ENCODE data around the gene KDM7A.
"Not testable (repeated sequence)": the region's sequence is repeated elsewhere in the genome, so short reads cannot be mapped to it uniquely, and the experiment has no call there.

KDM7A gene

DNA sequence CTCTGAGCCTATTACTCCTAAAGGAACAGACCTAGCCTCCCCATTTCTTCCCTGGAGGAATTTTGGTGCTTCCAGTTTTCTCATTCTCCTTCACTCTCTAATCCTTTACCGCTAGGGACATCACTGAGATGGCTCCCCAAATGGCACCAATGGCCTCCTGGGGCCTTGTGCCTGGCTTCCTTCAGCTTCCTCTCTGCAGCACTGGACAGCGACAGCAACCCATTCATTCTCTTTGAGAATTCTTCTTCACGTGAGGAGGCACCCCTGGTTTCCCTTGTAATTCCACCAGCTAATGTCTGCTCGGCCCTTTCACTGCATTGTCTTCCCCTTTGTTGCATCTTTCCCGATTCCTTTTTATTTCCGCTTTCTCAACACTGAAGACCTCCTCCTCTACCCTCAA, 24.6 kb upstream of the KDM7A start:
- DNase-seq = no peak

DNA sequence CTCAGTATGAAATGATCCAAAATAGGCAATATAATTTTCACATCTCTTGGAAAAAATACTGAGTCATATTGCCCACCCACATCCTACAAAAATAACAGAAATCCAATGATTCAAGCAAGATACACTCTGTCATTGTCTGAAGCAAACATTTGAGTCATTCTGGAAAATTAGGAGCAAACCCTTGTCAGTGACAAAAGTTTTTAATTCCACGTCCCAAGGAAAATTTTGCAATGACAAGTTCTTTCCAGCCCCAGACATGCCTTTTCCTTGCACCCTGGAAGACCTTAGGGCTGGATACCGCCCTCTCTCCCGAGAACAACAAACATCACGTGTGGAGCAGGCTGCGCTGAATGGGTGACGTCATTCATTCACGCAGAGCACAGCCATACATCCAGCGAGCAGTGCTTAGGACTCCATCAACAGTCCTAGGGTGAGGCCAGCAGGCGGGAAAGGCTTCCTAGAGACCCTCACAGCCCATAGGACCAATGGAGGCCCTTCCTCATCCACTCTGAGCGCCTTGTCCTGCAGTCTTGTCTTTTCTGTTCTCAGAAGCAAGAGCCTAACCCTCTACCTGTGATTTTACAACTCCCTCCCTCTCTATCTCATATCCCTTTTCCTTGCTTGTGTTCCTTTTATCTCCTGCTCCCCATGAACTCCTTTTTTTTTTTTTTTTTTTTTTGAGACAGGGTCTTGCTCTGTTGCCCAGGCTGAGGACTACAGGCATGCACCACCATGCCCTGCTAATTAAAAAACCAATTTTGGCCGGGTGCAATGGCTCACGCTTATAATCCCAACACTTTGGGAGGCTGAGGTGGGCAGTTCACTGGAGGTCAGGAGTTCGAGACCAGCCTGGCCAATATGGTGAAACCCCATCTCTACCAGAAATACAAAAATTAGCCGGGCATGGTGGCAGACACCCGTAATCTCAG, 23.5 kb upstream of the KDM7A start:
- no peak for DNase-seq

DNA sequence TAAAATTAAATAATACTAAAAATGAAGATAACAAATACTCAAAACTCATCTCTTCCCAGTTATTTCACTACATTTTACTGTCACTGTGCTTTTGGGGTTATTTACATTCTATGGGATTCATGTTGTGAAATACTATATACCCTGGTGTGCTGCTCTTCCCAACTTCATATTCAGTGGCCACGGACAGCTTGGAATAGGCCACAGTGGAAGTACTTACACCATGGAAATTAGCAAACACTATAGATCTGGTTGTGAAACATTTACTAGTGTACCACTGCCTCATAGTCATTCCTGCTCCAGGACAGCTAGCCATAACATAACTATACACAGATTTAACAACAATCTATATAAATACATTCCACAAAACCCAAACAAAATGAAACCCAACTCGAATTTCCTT, 21.2 kb upstream of the KDM7A start:
- DNase-seq = no peak

DNA sequence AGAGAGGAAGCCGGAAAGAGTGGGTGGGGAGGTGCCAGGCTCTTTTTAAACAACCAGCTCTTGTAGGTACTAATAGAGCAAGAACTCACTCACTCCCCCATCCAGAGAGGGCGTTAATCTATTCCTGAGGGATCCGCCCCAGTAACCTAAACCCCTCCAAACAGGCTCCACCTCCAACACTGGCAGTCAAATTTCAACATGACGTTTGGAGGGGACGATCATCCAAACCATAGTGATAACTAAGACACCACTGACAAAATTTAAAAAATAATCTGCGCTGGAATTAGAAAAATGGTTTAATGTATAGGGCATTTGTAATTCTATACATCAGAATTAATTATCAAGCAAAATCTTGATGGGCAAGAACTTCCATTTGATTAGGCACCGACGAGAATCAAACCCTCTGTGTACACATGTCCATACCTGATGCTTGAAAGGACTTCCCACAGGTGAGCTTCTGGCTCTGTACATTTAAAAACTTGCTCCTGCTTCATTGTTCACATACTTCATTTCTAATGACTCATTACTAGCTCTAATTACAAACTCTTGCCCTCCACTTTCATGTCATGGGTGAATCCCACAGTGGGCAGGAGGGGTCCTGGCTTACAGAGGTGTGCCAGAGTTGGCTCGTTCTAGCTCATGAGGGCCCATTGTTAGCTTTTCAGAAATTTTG, 20.6 kb upstream of the KDM7A start:
- no peak for DNase-seq

DNA sequence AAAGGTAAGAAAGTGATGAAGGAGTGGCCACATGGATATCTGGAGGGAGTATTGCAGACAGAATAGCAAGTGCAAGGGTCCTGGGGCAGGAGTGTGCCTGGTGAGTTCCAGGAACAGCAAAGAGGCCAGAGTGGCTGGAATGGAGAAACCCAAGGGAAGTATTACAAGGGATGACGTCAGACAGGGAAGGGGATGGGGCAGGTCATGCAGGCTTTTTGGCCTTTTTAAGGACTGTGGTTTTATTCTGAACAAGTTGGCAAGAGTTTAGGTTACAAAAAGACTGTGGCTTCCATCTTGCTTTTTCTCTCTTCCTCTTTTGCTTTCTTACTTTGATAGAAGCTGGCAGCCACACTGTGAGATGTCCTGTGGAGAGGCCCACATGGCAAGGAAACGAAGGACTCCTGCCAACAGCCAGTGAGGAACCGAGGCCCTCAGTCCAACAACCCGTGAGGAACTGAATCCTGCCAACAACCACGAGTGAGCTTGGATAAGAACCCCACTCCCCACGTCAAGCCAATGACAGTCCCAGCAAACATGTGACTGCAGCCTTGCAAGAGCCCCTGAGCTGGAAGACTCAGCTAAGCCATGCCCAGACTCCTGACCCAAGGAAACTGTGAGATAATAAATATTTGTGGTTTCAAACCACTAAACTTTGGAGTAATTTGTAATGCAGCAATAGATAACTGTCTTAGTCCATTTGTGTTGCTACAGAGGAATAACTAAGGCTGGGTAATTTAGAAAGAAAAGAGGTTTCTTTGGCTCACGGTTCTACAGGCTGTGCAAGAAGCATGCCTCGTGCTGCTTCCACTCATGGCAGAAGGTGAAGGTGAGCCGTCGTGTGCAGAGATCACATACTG, 19.8 kb upstream of the KDM7A start:
- no peak for DNase-seq

DNA sequence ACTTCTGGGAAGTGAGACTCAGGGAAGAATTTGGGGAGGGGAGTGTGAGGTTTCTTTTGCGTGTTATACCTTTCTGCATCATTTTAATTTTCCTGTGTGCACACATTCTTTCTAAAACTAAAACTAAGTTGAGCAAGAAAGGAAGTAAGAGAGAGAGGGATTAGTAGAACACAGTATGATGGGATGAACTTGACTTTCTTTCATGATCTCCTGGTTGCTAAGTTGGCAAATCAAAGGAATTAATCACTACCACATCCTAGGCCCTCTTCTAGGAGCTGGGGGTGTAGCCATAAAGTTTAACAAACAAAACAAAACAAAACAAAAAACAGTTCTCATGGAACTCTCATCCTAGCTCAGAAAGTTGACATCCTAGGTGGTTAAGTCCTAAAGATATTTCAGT, 19.1 kb upstream of the KDM7A start:
- no peak for DNase-seq

DNA sequence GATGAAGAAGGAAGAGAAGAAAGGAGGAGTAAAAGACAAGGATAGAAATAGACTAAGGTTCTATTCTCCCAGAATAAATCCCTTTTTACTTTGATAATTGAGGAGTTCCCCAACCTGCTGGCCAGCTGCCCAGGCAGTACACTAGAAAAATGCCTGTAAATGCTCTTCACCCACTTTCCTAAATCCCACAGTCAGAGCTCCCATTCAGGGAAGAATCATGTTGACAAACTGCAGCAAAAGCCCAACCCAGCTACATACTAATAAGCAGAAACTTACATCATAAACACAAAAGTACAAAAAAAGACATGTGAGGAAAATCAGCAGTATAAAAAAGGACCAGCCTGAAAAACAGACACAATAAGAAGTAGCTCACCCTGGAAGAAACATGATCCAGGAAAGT, 15.8 kb upstream of the KDM7A start:
- DNase-seq = no peak

DNA sequence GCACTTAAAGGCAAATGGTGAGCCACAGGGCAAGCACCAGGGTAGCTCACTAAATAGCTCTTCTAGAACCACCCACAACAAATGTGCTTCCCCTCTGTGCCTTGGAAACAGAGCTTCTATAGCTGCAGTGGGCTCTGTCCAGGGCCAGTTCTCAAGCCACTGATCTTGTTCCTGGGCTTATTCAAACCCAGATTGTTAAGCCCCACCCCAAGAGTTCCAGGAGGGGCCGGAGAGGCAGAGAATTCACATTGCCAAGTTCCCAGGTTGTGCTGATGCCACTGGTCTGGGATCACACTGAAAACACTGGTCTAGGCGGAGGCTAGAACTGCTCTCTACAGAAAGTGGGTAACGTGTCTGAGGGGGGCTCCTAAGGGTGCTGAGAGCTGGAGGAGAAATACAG, 15.4 kb upstream of the KDM7A start:
- no peak for DNase-seq

DNA sequence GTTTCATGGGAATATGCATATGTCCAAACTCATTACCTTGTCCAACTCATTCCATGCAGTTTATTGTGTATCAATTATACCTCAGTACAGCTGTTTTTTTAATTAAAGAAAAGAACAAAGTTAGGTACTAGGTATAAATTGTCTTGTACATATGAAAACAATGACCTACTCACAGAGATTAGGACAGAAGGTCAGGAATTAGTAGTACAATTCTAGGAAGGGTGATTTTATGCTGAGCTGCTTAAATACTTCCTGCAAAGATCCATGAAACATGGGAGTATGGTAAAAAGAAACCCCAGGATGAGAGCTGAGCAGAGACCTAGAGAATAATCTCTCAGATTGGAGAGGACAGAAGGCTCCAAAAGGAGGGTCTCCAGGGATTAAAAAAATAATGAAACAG, 13.8 kb upstream of the KDM7A start:
- no peak for DNase-seq

DNA sequence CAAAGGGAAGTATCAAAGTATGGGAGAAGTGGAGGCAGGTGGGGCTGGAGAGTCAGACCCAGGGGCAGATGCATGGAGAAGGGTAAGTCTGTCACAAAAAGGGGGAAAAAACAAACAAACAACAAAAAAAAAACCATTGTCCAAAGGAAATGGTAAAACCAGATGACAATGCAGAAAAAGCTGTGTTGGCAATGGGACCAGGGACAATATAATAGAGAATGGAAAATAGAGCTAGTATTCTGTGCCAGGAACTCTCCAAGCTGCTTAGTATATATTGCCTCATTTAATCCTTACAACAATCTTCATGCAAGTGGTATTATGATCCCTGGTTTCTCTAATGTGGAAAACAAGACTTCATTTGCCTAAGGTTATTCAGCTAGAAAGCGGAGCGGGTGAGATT, 13.1 kb upstream of the KDM7A start:
- DNase-seq = no peak

DNA sequence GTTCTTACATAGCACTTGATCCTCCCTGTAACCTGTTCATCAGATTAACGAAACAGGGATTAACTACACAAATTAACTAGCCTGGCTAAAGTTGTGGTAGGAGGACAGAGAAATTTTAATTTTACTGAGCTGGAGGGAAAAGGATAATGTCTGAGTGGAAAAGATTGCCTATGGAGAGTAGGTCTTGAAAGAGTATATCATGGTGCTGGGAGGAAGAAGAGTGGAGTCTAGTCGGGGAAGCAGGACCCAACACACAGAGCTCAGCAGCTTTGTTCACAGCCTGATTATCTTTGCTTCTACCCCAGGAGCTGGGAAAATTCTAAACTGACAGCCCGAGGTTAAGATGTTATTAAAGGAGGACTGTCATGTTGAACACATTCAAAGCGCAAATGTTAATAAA, 6.1 kb upstream of the KDM7A start:
- DNase-seq = no peak

DNA sequence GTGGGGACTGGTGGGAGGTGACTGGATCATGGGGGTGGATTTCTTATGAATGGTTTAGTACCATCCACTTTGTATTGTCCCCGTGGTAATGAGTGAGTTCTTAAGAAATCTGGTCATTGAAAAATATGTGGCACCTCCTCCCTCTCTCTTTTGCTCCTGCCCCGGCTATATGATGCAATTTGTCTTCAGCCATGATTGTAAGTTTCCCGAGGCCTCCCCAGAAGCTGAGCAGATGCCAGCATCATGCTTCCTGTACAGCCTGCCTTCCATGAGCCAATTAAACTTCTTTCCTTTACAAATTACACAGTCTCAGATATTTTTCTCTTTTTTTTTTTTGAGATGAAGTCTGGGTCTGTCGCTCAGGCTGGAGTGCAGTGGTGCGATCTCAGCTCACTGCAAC, 2.6 kb upstream of the KDM7A start:
- no peak for DNase-seq

DNA sequence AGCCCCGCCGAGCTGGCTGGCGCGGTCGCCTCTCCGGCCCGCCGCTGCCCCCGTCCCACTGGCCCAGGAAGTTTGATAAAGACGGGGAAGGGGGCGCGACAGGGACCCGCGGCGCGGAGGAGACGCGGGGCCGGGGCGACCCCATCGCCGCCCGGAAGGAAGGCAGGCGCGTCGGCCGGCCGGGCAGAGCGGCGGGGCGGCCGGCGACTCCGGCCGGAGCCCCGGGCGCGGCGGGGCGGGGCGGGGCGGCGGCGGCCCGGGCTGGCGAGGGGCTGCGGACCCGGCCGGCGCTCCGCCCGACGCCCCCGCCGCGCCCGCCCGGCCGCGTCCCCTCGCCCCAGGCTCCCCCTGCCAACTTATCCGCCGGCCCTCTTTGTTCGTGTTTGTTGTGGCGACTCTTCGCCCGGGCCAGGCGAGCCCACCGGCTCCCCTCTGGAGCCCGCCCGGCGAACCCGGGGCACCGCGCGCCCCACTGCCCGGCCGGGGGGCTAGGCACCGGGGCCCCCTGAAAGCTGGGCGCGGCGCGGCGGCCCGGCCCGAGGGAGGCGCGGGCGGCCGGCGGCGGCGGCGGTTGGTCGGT, 571 bp downstream of the KDM7A start:
- DNase-seq = no peak

DNA sequence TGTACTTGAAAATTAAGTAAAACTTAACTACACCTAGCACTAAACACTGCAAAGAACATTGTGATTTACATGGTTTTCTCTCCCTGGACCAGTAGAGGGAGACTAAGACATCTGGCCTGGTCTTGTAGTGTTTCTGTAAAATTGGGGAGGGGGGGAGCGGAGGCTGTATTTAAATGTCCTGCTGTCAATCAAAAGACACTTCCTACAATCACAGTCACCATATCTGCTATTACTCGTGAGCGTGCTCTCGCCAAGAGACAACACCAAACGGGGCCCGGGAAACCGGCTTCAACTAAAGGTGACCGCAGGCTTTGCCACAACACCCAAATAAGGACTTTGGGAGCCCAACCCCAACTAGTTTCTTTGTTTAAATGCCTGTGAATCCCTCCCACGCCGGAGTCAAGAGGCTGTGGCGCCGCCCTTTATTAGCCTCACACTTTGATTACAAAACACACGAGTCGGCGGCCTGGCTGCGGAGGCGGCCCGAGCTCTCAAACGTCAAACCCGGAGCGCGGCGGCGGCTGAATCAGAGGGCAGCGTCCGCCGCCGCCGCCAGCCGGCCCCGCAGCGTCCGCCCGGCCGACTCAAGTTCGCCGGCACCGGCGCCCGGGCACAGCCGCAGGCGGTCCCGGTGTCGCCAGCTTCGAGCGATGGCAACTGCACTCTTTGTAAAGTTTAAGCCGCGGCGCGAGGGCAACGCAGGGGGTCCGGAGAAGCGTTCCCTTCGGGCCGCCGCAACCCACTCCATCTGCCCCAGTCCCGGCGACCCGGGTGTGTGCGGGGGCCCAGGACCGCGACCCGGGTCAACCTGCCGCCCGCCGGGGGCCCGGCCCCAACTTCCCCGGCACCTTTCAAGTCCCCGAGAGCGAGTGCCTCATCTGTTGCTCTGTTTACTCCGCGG, 1.3 kb downstream of the KDM7A start:
- DNase-seq = peak; percentile 95

DNA sequence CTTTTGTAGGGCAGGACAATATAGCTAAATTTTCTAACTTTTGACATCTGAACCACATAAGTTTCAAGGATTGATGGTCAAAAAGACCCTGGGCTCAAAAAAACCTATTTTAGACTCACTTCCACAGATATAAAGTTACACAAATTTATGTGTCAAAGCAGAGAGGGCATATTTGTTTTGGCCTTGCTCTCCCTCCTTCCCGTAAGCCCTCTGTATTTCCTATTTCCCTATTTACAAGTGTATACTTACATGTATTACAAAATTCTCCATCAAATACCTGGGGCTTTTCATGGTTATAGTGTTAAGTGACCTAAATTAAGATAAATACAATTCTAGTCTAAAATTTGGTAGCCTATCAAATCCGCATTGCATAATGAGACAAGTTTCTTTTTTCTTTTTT, 2.6 kb downstream of the KDM7A start:
- DNase-seq = no peak

DNA sequence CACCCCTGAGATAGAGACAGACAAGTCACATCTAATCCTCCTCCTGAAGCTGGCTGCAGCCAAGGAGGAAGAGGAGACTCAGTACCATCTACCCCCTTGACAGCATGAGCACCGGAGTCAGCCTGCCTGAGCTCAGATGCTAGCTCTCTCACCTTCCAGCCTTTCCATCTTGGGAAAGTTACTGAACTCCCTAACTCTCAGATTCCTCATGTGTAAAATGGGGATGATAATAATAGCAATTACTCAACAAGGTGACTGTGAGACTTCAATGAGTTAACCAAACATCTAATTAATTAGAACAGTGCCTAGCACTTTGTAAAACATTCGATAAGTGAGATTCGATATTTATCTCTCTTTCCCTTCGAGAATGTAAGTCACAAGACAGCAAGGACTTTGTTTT, 6.4 kb downstream of the KDM7A start:
- no peak for DNase-seq

DNA sequence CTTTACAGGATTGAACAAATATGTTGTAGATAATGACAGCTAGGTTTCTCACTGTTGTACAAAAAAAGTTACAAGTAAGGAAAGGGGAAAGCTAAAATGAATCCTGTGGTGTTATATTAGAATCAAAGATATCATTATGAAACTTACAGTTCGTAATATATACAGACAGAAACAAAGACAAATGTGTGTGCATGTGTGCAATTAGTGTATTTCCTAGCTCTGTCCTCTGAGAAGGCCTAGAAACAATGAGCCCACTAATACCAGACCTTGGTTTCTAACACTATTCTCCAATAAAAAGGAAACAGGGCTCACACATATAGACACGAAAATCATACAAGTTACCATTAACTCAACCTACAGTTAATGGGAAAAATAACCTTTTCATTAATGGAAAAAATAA, 8.0 kb downstream of the KDM7A start:
- DNase-seq = no peak

DNA sequence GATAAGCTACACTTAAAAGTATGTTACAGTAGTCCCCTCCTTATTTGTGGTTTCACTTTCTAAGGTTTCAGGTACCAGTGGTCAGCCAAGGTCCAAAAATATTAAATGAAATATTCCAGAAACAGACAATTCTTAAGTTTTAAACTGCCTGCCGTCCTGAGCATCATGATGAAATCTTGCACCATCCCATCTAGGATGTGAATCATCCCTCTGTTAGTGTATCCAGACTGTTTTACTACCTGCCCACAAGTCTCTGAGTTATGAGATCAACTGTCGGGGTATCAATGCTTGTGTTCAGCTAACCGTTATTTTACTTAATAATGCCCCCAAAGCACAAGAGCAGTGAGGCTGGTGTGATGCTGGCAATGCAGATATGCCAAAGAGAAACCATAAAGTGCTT, 11.4 kb downstream of the KDM7A start:
- no peak for DNase-seq

DNA sequence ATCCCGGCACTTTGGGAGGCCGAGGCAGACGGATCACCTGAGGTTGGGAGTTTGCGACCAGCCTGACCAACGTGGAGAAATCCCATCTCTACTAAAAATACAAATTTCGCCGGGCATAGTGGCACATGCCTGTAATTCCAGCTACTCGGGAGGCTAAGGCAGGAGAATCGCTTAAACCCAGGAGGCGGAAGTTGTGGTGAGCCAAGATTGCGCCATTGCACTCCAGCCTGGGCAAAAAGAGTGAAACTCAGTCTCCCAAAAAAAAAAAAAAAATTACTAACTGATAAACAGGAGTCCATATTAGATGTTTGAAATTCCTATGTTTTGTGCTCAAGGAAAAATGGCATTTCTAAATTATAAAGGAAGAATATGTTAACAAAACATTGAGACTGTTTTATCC, 14.7 kb downstream of the KDM7A start:
- DNase-seq = not testable (repeated sequence)

DNA sequence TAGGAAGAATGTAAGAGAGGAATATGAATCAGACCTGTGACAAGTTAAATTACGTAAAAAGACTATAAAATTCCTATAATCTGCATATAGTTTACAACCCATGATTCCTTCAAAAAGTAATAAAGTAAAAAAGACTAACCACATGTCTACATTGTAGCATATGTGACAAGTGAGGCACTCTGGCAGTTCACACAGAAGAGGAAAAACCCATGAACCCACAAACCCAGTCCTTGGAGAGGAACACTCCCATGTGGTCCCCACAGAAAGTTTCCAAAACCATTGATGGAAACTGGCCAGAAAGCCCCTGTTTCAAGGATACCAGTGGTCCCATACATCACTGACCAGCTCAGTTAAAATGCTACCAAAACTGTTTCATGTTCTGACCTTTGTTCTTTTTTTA, 15.7 kb downstream of the KDM7A start:
- no peak for DNase-seq

DNA sequence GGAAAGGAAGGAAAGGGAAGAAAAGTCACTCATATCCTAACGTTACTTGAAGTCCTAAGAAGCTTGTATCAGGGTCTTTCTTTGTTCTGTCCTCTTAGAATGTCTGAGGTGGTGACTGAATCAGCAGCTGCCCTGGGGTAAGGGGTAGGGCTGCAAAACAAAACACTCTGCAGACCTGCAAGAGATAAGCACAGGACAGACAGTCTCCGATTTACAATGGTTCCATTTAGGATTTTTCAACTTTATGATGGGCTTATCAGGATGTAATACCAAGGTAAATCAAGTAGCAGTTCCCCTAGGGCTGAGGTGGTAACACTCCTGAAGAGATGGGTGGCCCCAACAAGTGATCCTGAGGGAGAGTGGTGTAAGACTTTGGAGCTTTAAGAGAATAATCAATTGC, 16.5 kb downstream of the KDM7A start:
- DNase-seq = no peak

DNA sequence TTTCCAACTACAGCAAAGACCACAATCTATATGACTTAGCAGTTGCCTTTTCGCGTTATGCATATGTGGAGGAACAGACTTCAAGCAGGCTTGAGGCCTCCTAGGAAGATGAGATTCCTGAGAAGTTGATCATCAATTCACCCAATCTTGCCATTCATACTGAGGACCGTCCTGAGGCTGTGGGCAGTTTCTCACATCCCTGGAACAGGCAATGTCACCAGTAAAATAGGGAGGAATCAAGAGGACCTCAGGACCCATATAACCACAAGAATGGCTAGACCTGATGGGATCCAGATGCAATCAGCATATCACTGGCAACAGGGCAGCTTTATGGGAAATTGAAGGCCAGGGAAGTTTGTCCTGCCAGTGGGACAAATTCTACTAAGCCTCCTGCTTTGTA, 17.3 kb downstream of the KDM7A start:
- no peak for DNase-seq

All from NCI-H526 treated with DMSO at 0.1 percent for 48 hours (cell line).